Central memory CD8-positive, alpha-beta T cell (primary cell): ENCODE data around the gene MAPK4.
"Not testable (repeated sequence)": the region's sequence is repeated elsewhere in the genome, so short reads cannot be mapped to it uniquely, and the experiment has no call there.

Experiments used
- ATAC-seq: fragments of 150-1000 bp; cut with Tn5 transposase; replicated peaks from 2 replicates; pipeline ENCODE4 v1.10.0; 2022; ENCODE audit warnings: mild to moderate bottlenecking, moderate FRiP score, moderate number of reproducible peaks; ENCODE audit not compliant: poor library complexity, severe bottlenecking; ENCODE audit errors: extremely low read depth
- DNase-seq, 2 donors: peaks; one replicate each; pipeline ENCODE4 v3.0.0; 2021; ENCODE audit warnings: low spot score in 2 of 2
- H3K27ac Mint-ChIP-seq: one replicate; pipeline ENCODE4 v1.8.0; 2022; ENCODE audit warnings: low read depth, mild to moderate bottlenecking, moderate library complexity, mixed read lengths
- H3K27me3 Mint-ChIP-seq: one replicate; pipeline ENCODE4 v1.8.0; 2022; ENCODE audit warnings: mixed read lengths
- H3K36me3 Mint-ChIP-seq: one replicate; pipeline ENCODE4 v1.8.0; 2022; ENCODE audit warnings: mild to moderate bottlenecking, moderate library complexity, mixed read lengths; ENCODE audit not compliant: insufficient read depth
- H3K4me1 Mint-ChIP-seq: one replicate; pipeline ENCODE4 v1.8.0; 2022; ENCODE audit warnings: mixed read lengths
- H3K4me3 Mint-ChIP-seq: one replicate; pipeline ENCODE4 v1.8.0; 2022; ENCODE audit warnings: mild to moderate bottlenecking, moderate library complexity, mixed read lengths
- H3K9me3 Mint-ChIP-seq: one replicate; pipeline ENCODE4 v1.8.0; 2022; ENCODE audit warnings: mixed read lengths

Gene MAPK4

GRCh38 chr18:50687491-50687890 is 127.6 kb downstream of the MAPK4 start:
- no peak for ATAC-seq
- Mint-ChIP-seq H3K27me3 (peaks cover 13% of the 10 kb centered on the region), H3K4me1 (no peaks in the 10 kb centered on the region), H3K36me3 (no peaks in the 10 kb centered on the region), H3K4me3 (no peak overlapping the region), H3K27ac (no peak overlapping the region), H3K9me3 (no peaks in the 10 kb centered on the region)
- no peak for DNase-seq

- DNase-seq (no peak), ATAC-seq (no peak)
- Mint-ChIP-seq H3K4me1 (no peaks in the 10 kb centered on the region), H3K27ac (no peak overlapping the region), H3K9me3 (no peaks in the 10 kb centered on the region), H3K27me3 (peaks cover 10% of the 10 kb centered on the region), H3K36me3 (no peaks in the 10 kb centered on the region), H3K4me3 (no peak overlapping the region)
These were observed 129.7 kb downstream of the MAPK4 start for GRCh38 chr18:50689578-50689977.

GRCh38 chr18:50694147-50694546 is 134.3 kb downstream of the MAPK4 start:
- H3K9me3 Mint-ChIP-seq, result no peaks in the 10 kb centered on the region
- no peaks in the 10 kb centered on the region for H3K4me1 Mint-ChIP-seq
- no peak overlapping the region for H3K4me3 Mint-ChIP-seq
- no peaks in the 10 kb centered on the region for H3K36me3 Mint-ChIP-seq
- no peak for DNase-seq
- H3K27ac Mint-ChIP-seq, result no peak overlapping the region
- H3K27me3 Mint-ChIP-seq, result peaks cover 10% of the 10 kb centered on the region
- no peak for ATAC-seq

GRCh38 chr18:50695431-50696176 is 135.7 kb downstream of the MAPK4 start:
- Mint-ChIP-seq H3K36me3 (no peaks in the 10 kb centered on the region), H3K9me3 (no peaks in the 10 kb centered on the region), H3K4me1 (no peaks in the 10 kb centered on the region), H3K27me3 (peaks cover 17% of the 10 kb centered on the region), H3K27ac (no peak overlapping the region), H3K4me3 (no peak overlapping the region)
- no peak for ATAC-seq
- DNase-seq, result no peak

GRCh38 chr18:50696436-50696835 is 136.5 kb downstream of the MAPK4 start:
- DNase-seq (no peak), ATAC-seq (no peak)
- no peaks in the 10 kb centered on the region for H3K4me1 Mint-ChIP-seq
- H3K36me3 Mint-ChIP-seq, result no peaks in the 10 kb centered on the region
- peaks cover 26% of the 10 kb centered on the region for H3K27me3 Mint-ChIP-seq
- H3K9me3 Mint-ChIP-seq, result no peaks in the 10 kb centered on the region
- no peak overlapping the region for H3K4me3 Mint-ChIP-seq
- no peak overlapping the region for H3K27ac Mint-ChIP-seq

- H3K4me3 Mint-ChIP-seq, result no peak overlapping the region
- no peak overlapping the region for H3K27ac Mint-ChIP-seq
- no peaks in the 10 kb centered on the region for H3K9me3 Mint-ChIP-seq
- peaks cover 27% of the 10 kb centered on the region for H3K27me3 Mint-ChIP-seq
- H3K4me1 Mint-ChIP-seq, result no peaks in the 10 kb centered on the region
- no peak for DNase-seq
- no peak for ATAC-seq
- H3K36me3 Mint-ChIP-seq, result no peaks in the 10 kb centered on the region
These were observed 137.0 kb downstream of the MAPK4 start for GRCh38 chr18:50696929-50697328.

- no peak for ATAC-seq
These were observed 137.6 kb downstream of the MAPK4 start for GRCh38 chr18:50697509-50697908.

GRCh38 chr18:50700245-50701165 is 140.6 kb downstream of the MAPK4 start:
- no peak for DNase-seq
- Mint-ChIP-seq H3K36me3 (no peaks in the 10 kb centered on the region), H3K27me3 (peaks cover 29% of the 10 kb centered on the region), H3K4me1 (no peaks in the 10 kb centered on the region), H3K27ac (no peak overlapping the region), H3K4me3 (no peak overlapping the region), H3K9me3 (no peaks in the 10 kb centered on the region)
- ATAC-seq, result no peak

More at GRCh38 chr18:50697509-50697908, 137.6 kb downstream of the MAPK4 start:
- DNase-seq, result no peak
- no peak overlapping the region for H3K4me3 Mint-ChIP-seq
- H3K27me3 Mint-ChIP-seq, result peaks cover 27% of the 10 kb centered on the region
- no peaks in the 10 kb centered on the region for H3K4me1 Mint-ChIP-seq
- no peaks in the 10 kb centered on the region for H3K9me3 Mint-ChIP-seq
- H3K27ac Mint-ChIP-seq, result no peak overlapping the region
- H3K36me3 Mint-ChIP-seq, result no peaks in the 10 kb centered on the region

GRCh38 chr18:50704357-50704940 is 144.6 kb downstream of the MAPK4 start:
- ATAC-seq, result no peak

GRCh38 chr18:50706199-50706598 is 146.3 kb downstream of the MAPK4 start:
- Mint-ChIP-seq H3K4me3 (no peak overlapping the region), H3K9me3 (no peaks in the 10 kb centered on the region), H3K4me1 (no peaks in the 10 kb centered on the region), H3K27me3 (peaks cover 12% of the 10 kb centered on the region), H3K27ac (no peak overlapping the region), H3K36me3 (no peaks in the 10 kb centered on the region)
- ATAC-seq (no peak), DNase-seq (no peak)

More at GRCh38 chr18:50704357-50704940, 144.6 kb downstream of the MAPK4 start:
- no peak for DNase-seq
- H3K4me3 Mint-ChIP-seq, result no peak overlapping the region
- no peaks in the 10 kb centered on the region for H3K36me3 Mint-ChIP-seq
- H3K27me3 Mint-ChIP-seq, result peaks cover 25% of the 10 kb centered on the region
- H3K9me3 Mint-ChIP-seq, result no peaks in the 10 kb centered on the region
- H3K27ac Mint-ChIP-seq, result no peak overlapping the region
- no peaks in the 10 kb centered on the region for H3K4me1 Mint-ChIP-seq

- ATAC-seq (no peak), DNase-seq (no peak)
- Mint-ChIP-seq H3K9me3 (no peaks in the 10 kb centered on the region), H3K27me3 (peaks cover 9% of the 10 kb centered on the region), H3K4me3 (no peak overlapping the region), H3K36me3 (no peaks in the 10 kb centered on the region), H3K4me1 (no peaks in the 10 kb centered on the region), H3K27ac (no peak overlapping the region)
These were observed 146.8 kb downstream of the MAPK4 start for GRCh38 chr18:50706651-50707050.

- peaks cover 15% of the 10 kb centered on the region for H3K27me3 Mint-ChIP-seq
- not testable (repeated sequence) for H3K36me3 Mint-ChIP-seq, H3K4me1 Mint-ChIP-seq, H3K27ac Mint-ChIP-seq, ATAC-seq, H3K9me3 Mint-ChIP-seq, H3K4me3 Mint-ChIP-seq, DNase-seq
These were observed 147.4 kb downstream of the MAPK4 start for GRCh38 chr18:50707297-50707696.
